ENCODE measurements around the gene MACF1. TPM values are rescaled to one million over a fixed set of nuclear protein-coding genes. Genes with fewer than 3 reads are reported as not detected.

Gene MACF1
- total RNA-seq, 1 experiment from 2014 or later, result 134 TPM

GRCh38 chr1:39174390-39175081, 30.0 kb upstream of the MACF1 start:
- in situ Hi-C loops (cut with HindIII; ENCODE audit: low sequenced_read_pairs), result no loop called here
- no peak for DNase-seq (ENCODE audit: low spot score)

DNA sequence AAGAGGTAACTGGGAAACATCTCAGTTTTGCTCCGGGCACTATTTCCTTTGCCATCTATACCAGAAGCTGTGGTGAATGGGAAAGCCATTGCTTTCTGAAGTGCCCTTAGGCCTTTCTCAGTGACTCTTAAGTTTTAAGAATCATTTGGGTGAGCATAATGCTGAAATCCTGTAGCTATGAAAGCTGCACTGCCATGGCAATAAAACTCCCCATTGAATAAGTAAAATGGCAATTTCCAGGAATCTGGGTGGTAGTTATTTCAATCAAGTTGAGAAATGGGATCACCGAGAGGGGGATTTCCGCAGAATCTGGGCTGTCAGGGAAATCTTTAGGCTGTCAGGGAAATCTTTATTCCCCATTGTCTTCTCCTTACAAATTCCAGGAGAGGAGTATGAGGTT, 26.8 kb upstream of the MACF1 start:
- in situ Hi-C loops (cut with HindIII; ENCODE audit: low sequenced_read_pairs), result no loop called here
- no peak for DNase-seq (ENCODE audit: low spot score)

GRCh38 chr1:39178541-39179431, 25.7 kb upstream of the MACF1 start:
- no peak for DNase-seq (ENCODE audit: low spot score)
- in situ Hi-C loops (cut with HindIII; ENCODE audit: low sequenced_read_pairs), result no loop called here

DNA sequence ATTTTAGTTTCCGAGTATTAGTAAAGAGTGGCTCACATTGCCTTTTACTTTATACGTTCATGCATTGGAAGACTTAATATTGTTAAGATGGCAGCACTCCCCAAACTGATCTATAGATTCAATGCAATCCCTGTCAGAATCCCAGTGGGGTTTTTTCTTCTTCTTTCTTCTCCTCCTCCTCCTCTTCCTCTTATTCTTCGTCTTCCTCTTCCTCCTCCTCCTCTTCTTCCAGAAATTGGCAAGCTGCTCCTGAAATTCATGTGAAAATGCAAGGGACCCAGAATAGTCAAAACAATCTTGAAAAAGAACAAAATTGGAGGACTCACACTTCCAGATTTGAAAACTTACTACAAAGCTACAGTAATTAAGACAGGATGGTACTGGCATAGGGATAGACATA, 23.2 kb upstream of the MACF1 start:
- in situ Hi-C loops (cut with HindIII; ENCODE audit: low sequenced_read_pairs), result no loop called here
- no peak for DNase-seq (ENCODE audit: low spot score)

GRCh38 chr1:39182804-39183203, 21.7 kb upstream of the MACF1 start:
- in situ Hi-C loops (cut with HindIII; ENCODE audit: low sequenced_read_pairs), result no loop called here
- DNase-seq (ENCODE audit: low spot score), result no peak

DNA sequence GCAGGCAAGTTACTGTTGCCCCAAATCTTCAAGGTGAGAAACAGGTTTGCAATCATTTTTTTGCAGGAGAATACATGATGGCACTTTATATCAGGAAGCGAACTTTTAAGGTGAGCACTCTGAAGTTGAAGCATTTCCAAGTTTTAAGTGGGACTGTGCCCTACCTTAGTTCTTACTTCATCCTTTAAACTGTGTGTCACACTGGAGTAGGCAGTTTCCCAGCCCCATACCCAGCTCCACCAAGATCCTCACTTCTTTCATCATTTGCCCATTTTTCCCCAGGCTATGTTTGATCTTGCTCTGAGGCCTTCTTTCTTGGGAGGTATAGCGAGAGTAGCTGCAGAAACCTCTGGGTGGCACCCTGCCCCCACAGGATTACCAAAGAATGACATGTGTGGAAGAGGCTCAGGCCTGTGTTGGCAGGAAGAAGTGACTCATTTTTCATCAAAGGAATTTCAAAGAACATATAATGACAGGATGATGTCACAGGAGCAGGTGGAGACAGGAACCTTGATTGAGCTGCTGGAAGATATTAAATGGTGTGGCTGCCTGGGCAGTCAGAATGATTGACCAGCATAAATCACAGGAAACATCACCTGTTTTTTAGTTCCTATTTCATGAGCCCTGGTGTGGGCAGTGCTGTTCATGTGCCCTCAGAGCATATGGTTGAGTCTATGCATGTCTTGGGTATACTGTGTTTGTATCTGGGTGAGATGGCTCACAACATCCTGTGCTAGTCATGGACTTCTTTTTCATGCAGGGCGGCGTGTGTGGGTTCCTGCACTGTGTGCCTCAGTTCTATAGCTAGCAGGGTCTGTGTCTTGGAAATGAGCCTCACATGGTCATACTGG, 20.8 kb upstream of the MACF1 start:
- no peak for DNase-seq (ENCODE audit: low spot score)
- in situ Hi-C loops (cut with HindIII; ENCODE audit: low sequenced_read_pairs), result no loop called here

DNA sequence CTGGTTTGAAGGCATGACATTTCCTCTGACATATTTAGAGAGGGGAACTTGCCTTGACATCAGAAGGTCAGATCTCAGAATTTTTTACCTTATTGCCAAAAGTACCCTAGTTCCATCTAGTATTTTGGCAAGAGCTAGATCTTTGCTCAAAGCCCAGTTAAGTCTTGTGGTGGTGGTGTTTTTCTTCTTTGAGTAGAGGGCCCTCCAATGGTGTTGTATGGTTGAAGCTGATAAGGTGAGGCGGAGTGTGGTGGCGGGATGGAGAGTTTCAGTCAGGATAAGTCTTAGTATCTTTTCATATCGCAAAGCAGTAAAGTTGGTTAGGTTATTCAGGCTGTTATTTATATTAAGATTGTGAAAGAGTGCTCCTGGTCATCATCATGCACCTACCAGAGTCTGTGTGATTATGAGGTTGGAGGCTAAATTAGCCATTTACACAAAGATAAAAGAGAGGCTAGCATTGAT, 20.1 kb upstream of the MACF1 start:
- no peak for DNase-seq (ENCODE audit: low spot score)
- in situ Hi-C loops (cut with HindIII; ENCODE audit: low sequenced_read_pairs), result no loop called here

- no peak for DNase-seq (ENCODE audit: low spot score)
- in situ Hi-C loops (cut with HindIII; ENCODE audit: low sequenced_read_pairs), result no loop called here
These were observed 17.0 kb upstream of the MACF1 start for GRCh38 chr1:39187275-39188046.

DNA sequence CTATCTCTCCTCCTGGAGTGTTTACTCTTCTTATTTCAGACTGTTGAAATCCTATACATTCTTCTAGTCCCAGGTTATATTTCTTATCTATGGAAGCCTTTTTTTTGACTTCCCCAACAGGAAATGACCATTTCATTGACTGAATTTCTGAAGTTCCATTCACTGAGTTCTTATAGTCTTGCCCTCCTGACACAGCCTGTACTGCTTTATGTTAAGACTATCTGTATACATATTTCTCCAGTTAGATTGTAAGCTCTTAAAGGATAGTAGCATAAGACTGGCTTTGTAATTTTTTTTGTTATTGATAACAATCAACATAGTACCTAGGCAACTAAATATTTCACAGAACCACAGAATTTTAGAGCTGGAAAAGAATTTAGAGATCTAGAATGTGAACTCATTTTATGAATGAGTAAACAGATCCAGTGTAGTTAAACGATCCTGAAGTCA, 14.9 kb upstream of the MACF1 start:
- in situ Hi-C loops (cut with HindIII; ENCODE audit: low sequenced_read_pairs), result no loop called here

GRCh38 chr1:39190096-39190495, 14.4 kb upstream of the MACF1 start:
- no peak for DNase-seq (ENCODE audit: low spot score)
- in situ Hi-C loops (cut with HindIII; ENCODE audit: low sequenced_read_pairs), result no loop called here

More for the DNA sequence above, 14.9 kb upstream of the MACF1 start:
- DNase-seq (ENCODE audit: low spot score), result no peak

DNA sequence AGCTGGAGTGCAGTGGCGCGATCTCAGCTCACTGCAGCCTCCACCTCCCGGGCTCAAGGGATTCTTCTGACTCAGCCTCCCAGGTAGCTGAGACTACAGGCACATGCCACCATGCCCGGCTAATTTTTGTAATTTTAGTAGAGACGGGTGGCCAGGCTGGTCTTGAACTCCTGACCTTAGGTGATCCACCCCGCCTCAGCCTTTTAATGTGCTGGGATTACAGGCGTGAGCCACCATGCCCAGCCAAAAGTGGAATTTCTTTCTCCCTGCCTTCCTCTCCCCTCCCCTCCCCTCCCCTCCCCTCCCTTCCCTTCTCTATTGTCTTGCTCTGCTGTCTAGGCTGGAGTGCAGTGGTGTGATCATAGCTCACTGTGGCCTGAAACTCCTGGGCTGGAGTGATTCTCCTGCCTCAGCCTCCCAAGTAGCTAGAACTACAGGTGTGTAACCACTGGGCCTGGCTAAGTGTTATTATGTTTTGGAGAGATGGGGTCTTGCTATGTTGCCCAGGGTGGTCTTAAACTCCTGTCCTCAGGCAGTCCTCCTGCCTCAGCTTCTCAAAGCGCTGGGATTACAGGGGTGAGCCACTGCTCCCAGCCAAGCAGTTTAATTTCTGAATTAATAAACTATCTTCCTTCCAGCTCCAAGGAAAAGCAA, 10.0 kb upstream of the MACF1 start:
- in situ Hi-C loops (cut with HindIII; ENCODE audit: low sequenced_read_pairs), result no loop called here
- no peak for DNase-seq (ENCODE audit: low spot score)

DNA sequence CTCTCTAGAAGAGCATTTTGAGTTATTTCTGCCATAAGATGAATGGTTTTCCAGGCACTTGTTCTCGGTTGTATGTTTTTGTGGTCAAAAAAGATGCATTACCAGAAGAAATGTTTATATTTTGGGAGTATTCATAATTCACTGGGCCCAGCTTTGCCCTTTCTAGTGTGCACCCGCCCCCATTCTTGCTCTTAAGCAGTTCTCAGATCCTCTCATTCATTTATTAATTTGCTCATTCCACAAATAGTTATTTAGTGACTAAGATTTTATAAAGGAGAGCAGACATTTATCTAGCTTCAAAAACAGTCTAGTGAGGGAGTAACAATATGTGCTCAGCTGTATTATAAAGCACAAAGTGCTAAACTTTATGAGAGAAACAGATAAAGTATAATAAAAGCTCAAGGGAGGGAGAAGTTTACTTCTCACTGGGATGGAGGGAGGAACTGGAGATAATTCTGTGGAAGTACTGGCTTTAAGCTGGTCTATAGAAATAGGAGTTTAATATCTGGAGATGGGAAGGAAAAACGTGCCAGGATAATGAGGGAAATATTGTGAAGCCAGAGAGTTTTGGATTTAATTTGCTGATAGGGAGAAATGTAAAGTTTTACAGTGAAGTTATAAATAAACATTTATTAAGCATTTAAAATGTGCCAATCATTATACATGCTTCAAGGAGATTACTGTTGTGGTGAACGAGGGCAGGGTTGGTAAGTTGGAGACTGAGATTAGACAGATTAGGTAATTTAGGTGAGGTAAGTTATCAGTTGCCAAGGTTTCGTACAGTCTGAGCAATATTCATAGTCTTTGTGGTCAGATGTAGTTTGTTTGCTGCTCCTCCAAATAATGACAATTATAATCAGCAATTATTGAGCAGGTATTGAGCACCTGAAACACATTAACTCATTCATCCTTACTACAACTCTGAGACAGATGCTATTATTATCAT, 9.1 kb upstream of the MACF1 start:
- in situ Hi-C loops (cut with HindIII; ENCODE audit: low sequenced_read_pairs), result no loop called here

DNA sequence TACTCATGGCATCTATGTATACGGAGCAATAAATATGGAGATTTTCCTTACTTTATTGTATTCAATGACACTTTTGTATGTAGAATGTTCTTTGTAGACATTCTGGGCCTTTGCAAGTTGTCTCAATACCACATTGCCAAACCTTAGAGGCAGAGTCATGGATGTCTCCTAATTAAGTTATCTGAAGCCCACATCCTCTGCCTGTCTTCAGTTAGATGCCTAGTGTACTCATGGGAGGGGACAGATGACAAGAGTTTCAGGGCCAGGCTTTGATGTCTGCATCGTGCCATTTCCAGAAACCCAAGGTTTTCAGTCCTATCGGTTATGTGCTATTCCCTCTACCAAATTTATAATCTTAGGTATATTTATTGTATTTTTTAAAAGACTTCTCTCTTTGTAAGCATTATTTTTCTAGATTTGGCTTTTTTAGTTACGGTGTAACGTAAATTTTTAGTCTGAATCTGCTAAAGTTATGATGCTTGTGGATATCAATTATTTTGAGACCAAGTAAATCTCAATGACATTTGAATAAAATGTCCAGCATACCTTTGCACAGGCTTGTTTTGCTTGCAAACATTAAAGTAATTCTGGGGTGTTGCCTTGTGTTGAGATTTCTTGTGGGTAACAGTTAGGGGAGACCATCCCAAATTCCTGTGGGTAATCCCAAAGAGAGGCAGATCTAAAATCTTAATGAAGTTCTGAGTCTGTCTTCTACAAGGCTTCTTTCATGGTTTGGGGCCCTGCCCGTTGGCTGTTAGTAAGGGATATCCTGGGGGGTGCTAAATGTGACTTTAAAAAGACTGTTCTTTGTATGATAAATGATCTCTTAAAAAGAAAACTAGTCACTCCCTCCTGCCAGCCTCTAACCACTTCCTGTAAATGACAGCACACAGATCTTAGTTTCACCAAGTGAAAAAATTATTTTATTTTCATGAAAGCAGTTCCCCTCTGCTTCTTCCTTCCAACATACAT, 8.0 kb upstream of the MACF1 start:
- in situ Hi-C loops (cut with HindIII; ENCODE audit: low sequenced_read_pairs), result no loop called here
- DNase-seq (ENCODE audit: low spot score), result no peak

More for the DNA sequence above, 9.1 kb upstream of the MACF1 start:
- no peak for DNase-seq (ENCODE audit: low spot score)

DNA sequence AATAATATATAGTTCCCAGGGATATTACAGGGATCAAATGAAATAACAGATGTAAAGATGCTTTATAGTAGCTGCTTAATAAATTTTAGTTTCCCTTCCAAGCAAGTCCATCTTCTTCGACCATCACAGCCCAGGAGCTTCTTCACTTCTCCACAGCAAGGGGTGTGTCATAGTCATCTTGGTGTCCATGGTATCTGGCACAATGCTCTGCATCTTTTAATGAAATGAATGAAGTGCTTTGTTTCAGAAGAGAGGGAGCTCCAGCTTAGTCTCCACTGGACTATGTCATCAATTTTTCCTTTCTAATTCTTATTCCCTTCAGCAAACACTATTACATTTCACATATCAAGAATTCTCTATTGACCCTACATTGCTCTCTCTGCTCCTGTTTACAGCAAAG, 4.9 kb upstream of the MACF1 start:
- no peak for DNase-seq (ENCODE audit: low spot score)
- in situ Hi-C loops (cut with HindIII; ENCODE audit: low sequenced_read_pairs), result no loop called here

GRCh38 chr1:39205102-39205780, 746 bp downstream of the MACF1 start:
- in situ Hi-C loops (cut with HindIII; ENCODE audit: low sequenced_read_pairs), result no loop called here
- no peak for DNase-seq (ENCODE audit: low spot score)
